IMR-90 (cell line): Measurements from ENCODE around the gene CNKSR3. TPM values are rescaled to one million over a fixed set of nuclear protein-coding genes. Genes with fewer than 3 reads are reported as not detected.

Experiments
- ATAC-seq: fragments of 200-7000 bp; cut with Tn5 transposase; 2 replicates; pipeline ENCODE4 v1.9.1; 2020; ENCODE audit warnings: low read depth, mild to moderate bottlenecking, moderate library complexity
- BruUV-seq: library from RNA; stranded (reverse); fragments of 400-500 nt; replicated peaks from 2 replicates; lab custom pipeline; 2021; lab: Mats Ljungman, UMichigan
- CTCF ChIA-PET: fragments of 300-600 bp; formaldehyde crosslinking; extraction: SDS; loops from one replicate; lab custom pipeline; 2021; ENCODE audit warnings: antibody characterized with exemption; lab: Yijun Ruan, JAX
- POLR2A ChIA-PET: fragments of 300-600 bp; sonication (Branson Sonifier 250); formaldehyde crosslinking; loops from one replicate; lab custom pipeline; 2022; ENCODE audit warnings: antibody characterized with exemption; ENCODE audit not compliant: unreplicated experiment; lab: Charles Lee
- DNase-seq: peaks from one replicate; pipeline ENCODE4 v3.0.0; 2013
- H2AFZ ChIP-seq: replicated peaks from 2 replicates; pipeline ENCODE3; 2013; ENCODE audit warnings: low read length, mild to moderate bottlenecking; ENCODE audit not compliant: poor library complexity
- H2AK5ac ChIP-seq: 2 replicates; pipeline ENCODE4 v1.6.1; 2013; ENCODE audit warnings: low read depth, low read length, inconsistent platforms
- H2AK9ac ChIP-seq: replicated peaks from 2 replicates; pipeline ENCODE3; 2013; ENCODE audit warnings: mild to moderate bottlenecking, low read depth, low read length, moderate library complexity; ENCODE audit not compliant: poor library complexity
- H2BK120ac ChIP-seq: 2 replicates; pipeline ENCODE4 v1.6.1; 2013; ENCODE audit warnings: low read depth, low read length, inconsistent platforms
- H2BK15ac ChIP-seq: 3 replicates; pipeline ENCODE4 v1.6.1; 2013; ENCODE audit warnings: low read depth, low read length, inconsistent platforms
- H2BK20ac ChIP-seq: 2 replicates; pipeline ENCODE4 v1.6.1; 2013; ENCODE audit warnings: low read depth, mild to moderate bottlenecking, inconsistent platforms, low read length, moderate library complexity
- H2BK5ac ChIP-seq: 2 replicates; pipeline ENCODE4 v1.6.1; 2013; ENCODE audit warnings: mild to moderate bottlenecking, low read depth, low read length, inconsistent platforms; ENCODE audit not compliant: poor library complexity, severe bottlenecking
- H3K14ac ChIP-seq: replicated peaks from 2 replicates; pipeline ENCODE4 v1.6.1; 2013; ENCODE audit warnings: low read depth, low read length, inconsistent platforms
- H3K18ac ChIP-seq: 2 replicates; pipeline ENCODE4 v1.6.1; 2013; ENCODE audit warnings: low read depth, low read length, control low read depth
- H3K23ac ChIP-seq: 2 replicates; pipeline ENCODE4 v1.6.1; 2013; ENCODE audit warnings: low read depth, low read length, inconsistent platforms
- H3K27ac ChIP-seq: 2 replicates; pipeline ENCODE4 v1.5.1; 2013; ENCODE audit warnings: mild to moderate bottlenecking, control low read depth, low read length; ENCODE audit not compliant: insufficient read depth
- H3K27me3 ChIP-seq: 2 replicates; pipeline ENCODE4 v1.6.1; 2013; ENCODE audit warnings: low read length; ENCODE audit not compliant: control insufficient read depth, insufficient read depth
- H3K36me3 ChIP-seq: 2 replicates; pipeline ENCODE4 v1.6.1; 2013; ENCODE audit warnings: low read length, mixed read lengths; ENCODE audit not compliant: control insufficient read depth, insufficient read depth
- H3K4ac ChIP-seq: 2 replicates; pipeline ENCODE4 v1.6.1; 2013; ENCODE audit warnings: low read depth, low read length, inconsistent platforms
- H3K4me1 ChIP-seq: 2 replicates; pipeline ENCODE4 v1.6.1; 2013; ENCODE audit warnings: low read length, mixed read lengths; ENCODE audit not compliant: control insufficient read depth, insufficient read depth
- H3K4me2 ChIP-seq: 2 replicates; pipeline ENCODE4 v1.6.1; 2013; ENCODE audit warnings: low read depth, mild to moderate bottlenecking, control low read depth, low read length, moderate library complexity
- H3K4me3 ChIP-seq: 2 replicates; pipeline ENCODE4 v1.5.1; 2013; ENCODE audit warnings: low read depth, mild to moderate bottlenecking, control low read depth, low read length, moderate library complexity; ENCODE audit not compliant: insufficient read depth
- H3K56ac ChIP-seq: 2 replicates; pipeline ENCODE4 v1.6.1; 2013; ENCODE audit warnings: low read length, inconsistent platforms; ENCODE audit not compliant: insufficient read depth; ENCODE audit errors: extremely low read depth
- H3K79me1 ChIP-seq, 2 experiments: 2 replicates each; pipeline ENCODE4 v1.6.1; 2013; ENCODE audit warnings: low read length in 2 of 2, inconsistent platforms in 1 of 2, low read depth in 1 of 2
- H3K9ac ChIP-seq: 2 replicates; pipeline ENCODE4 v1.6.1; 2013; ENCODE audit warnings: low read depth, low read length, control low read depth
- H3K9me1 ChIP-seq: 2 replicates; pipeline ENCODE4 v1.6.1; 2013; ENCODE audit warnings: low read length, inconsistent platforms; ENCODE audit not compliant: insufficient read depth
- H3K9me3 ChIP-seq: 2 replicates; pipeline ENCODE4 v1.6.1; 2013; ENCODE audit warnings: low read length; ENCODE audit not compliant: control insufficient read depth, insufficient read depth
- H4K20me1 ChIP-seq: 2 replicates; pipeline ENCODE4 v1.6.1; 2013; ENCODE audit warnings: low read length, inconsistent platforms; ENCODE audit not compliant: insufficient read depth
- H4K5ac ChIP-seq: 2 replicates; pipeline ENCODE4 v1.6.1; 2013; ENCODE audit warnings: mild to moderate bottlenecking, low read depth, low read length, control low read depth
- H4K8ac ChIP-seq, 2 experiments: 2 replicates each; pipeline ENCODE4 v1.6.1; 2013; ENCODE audit warnings: low read depth in 2 of 2, low read length in 2 of 2, control low read depth in 1 of 2, inconsistent platforms in 1 of 2
- H4K91ac ChIP-seq: 2 replicates; pipeline ENCODE4 v1.6.1; 2013; ENCODE audit warnings: low read depth, low read length, inconsistent platforms; ENCODE audit not compliant: insufficient read depth
- BHLHE40 ChIP-seq: fragments of 150-350 bp; IDR thresholded peaks from 2 replicates; pipeline ENCODE4 v1.6.1; 2016; ENCODE audit warnings: mild to moderate bottlenecking, low read depth, low read length
- POLR2A ChIP-seq: IDR thresholded peaks from 2 replicates; pipeline ENCODE4 v1.6.1; 2012; ENCODE audit warnings: mild to moderate bottlenecking, low read depth, low read length
- RAD21 ChIP-seq: IDR thresholded peaks from 2 replicates; pipeline ENCODE4 v1.6.1; 2012; ENCODE audit warnings: low read length, improper control_type of control experiment
- RFX5 ChIP-seq: IDR thresholded peaks from 2 replicates; pipeline ENCODE4 v1.8.0; 2012; ENCODE audit warnings: low read depth, mild to moderate bottlenecking, low read length, moderate library complexity
- SMC3 ChIP-seq: fragments of 150-350 bp; IDR thresholded peaks from 2 replicates; pipeline ENCODE4 v1.6.1; 2016; ENCODE audit warnings: low read depth, mild to moderate bottlenecking, antibody characterized with exemption, low read length, moderate library complexity
- WGBS, 2 experiments: methylation state at CpG; one replicate each; pipeline versions ENCODE4 v1.1.5 to v1.1.7; 2013; ENCODE audit warnings: missing lambda C conversion rate in 2 of 2; ENCODE audit not compliant: insufficient read length in 1 of 2; ENCODE audit errors: extremely low coverage in 2 of 2; 5-methylcytosine and 5-hydroxymethylcytosine counted together
- dilution Hi-C: fragments of 300-500 bp; cut with HindIII; formaldehyde crosslinking; loops from one replicate; pipeline ENCODE4 v1.14.3; 2018; ENCODE audit warnings: low sequenced_read_pairs; ENCODE audit not compliant: unreplicated experiment
- in situ Hi-C: fragments of 300-500 bp; cut with MboI; formaldehyde crosslinking; loops from 3 replicates; pipeline ENCODE4 v1.14.3; 2019; ENCODE audit warnings: low sequenced_read_pairs, inconsistent platforms, mixed read lengths
- intact Hi-C: fragments of 100-400 bp; cut with micrococcal nuclease; formaldehyde crosslinking; loops from 2 replicates; pipeline ENCODE4 v1.10.0; 2022
- polyA plus RNA-seq, 3 experiments: library from polyadenylated mRNA; depleted of rRNA; stranded (reverse); fragments of >200 nt; gene quantifications; 2 replicates each; pipeline ENCODE4 v1.2.3, GENCODE V29; 2012; ENCODE audit warnings: low replicate concordance in 1 of 3
- total RNA-seq: library from RNA; depleted of rRNA; stranded (reverse); fragments of >200 nt; gene quantifications from 2 replicates; pipeline ENCODE4 v1.2.3, GENCODE V29; 2012
- TF ChIP-seq, protein P1 (sequence below): conservative IDR thresholded peaks from 2 replicates; pipeline ENCODE4 v1.5.1; 2012; ENCODE audit warnings: mild to moderate bottlenecking, low read depth, low read length, improper control_type of control experiment
- TF ChIP-seq, protein P2 (sequence below): fragments of 150-350 bp; IDR thresholded peaks from 2 replicates; pipeline ENCODE4 v1.6.1; 2017; ENCODE audit warnings: mild to moderate bottlenecking, antibody characterized with exemption, low read length, low read depth

CNKSR3 gene
- total and polyA plus RNA-seq, 2 of the 4 experiments (the other 2 are of a cell fraction) = 6.7 to 15.8 TPM

DNA sequence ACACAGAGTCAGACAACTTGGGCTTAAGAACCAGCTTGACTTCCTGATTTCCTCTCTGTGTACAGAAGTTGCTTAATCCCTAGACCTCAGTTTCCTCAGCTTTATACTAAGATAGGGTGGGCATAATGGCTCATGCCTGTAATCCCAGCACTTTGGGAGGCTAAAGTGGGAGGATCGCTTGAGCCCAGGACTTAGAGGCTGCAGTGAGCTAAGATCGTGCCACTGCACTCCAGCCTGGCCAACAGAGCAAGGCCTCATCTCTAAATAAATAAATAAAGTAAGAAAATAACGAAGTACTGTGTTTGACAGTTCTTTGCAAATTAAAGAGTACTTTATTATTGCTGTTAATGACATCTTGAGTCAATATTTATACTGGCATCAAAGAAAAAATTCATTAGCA lies 41.7 kb downstream of the CNKSR3 start:
- no CpG with 5 or more reads among the region's 3 CpGs for WGBS, 2 experiments
- no peak overlapping the region for H3K14ac ChIP-seq
- H3K9me3 ChIP-seq = no peaks in the 10 kb centered on the region; the same call in 1 of the 2 replicates
- H2AFZ ChIP-seq = no peak overlapping the region
- H3K9me1 ChIP-seq = peaks cover 5% of the 10 kb centered on the region; the same call in 1 of the 2 replicates
- ChIA-PET POLR2A (no interaction called here), CTCF (no interaction called here)
- no peak overlapping the region for H2AK9ac ChIP-seq
- no peak overlapping the region for H4K91ac ChIP-seq
- no peak overlapping the region for H4K5ac ChIP-seq
- peaks cover 1% of the 10 kb centered on the region; the same call in 1 of the 2 replicates for H3K4me1 ChIP-seq
- BruUV-seq = no TSS peak
- dilution Hi-C loops = no loop called here
- TF ChIP-seq RFX5 (no peak), RAD21 (no peak), SMC3 (no peak), POLR2A (no peak), BHLHE40 (no peak)
- TF ChIP-seq, protein P1, sequence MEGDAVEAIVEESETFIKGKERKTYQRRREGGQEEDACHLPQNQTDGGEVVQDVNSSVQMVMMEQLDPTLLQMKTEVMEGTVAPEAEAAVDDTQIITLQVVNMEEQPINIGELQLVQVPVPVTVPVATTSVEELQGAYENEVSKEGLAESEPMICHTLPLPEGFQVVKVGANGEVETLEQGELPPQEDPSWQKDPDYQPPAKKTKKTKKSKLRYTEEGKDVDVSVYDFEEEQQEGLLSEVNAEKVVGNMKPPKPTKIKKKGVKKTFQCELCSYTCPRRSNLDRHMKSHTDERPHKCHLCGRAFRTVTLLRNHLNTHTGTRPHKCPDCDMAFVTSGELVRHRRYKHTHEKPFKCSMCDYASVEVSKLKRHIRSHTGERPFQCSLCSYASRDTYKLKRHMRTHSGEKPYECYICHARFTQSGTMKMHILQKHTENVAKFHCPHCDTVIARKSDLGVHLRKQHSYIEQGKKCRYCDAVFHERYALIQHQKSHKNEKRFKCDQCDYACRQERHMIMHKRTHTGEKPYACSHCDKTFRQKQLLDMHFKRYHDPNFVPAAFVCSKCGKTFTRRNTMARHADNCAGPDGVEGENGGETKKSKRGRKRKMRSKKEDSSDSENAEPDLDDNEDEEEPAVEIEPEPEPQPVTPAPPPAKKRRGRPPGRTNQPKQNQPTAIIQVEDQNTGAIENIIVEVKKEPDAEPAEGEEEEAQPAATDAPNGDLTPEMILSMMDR = no peak
- TF ChIP-seq, protein P2, sequence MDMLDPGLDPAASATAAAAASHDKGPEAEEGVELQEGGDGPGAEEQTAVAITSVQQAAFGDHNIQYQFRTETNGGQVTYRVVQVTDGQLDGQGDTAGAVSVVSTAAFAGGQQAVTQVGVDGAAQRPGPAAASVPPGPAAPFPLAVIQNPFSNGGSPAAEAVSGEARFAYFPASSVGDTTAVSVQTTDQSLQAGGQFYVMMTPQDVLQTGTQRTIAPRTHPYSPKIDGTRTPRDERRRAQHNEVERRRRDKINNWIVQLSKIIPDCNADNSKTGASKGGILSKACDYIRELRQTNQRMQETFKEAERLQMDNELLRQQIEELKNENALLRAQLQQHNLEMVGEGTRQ = no peak
- H2BK15ac ChIP-seq = no peak overlapping the region
- H3K23ac ChIP-seq = no peak overlapping the region
- H3K4me2 ChIP-seq = no peak overlapping the region
- H3K4ac ChIP-seq = no peak overlapping the region
- no peak overlapping the region for H3K9ac ChIP-seq
- H3K4me3 ChIP-seq = no peak overlapping the region
- in situ Hi-C loops = no loop called here
- DNase-seq (no peak), ATAC-seq (no peak)
- intact Hi-C loops = no loop called here
- no peak overlapping the region for H2BK5ac ChIP-seq
- no peaks in the 10 kb centered on the region for H4K20me1 ChIP-seq
- H3K27ac ChIP-seq = no peak overlapping the region
- H3K56ac ChIP-seq = no peak overlapping the region
- H2AK5ac ChIP-seq = no peak overlapping the region
- H3K27me3 ChIP-seq = no peaks in the 10 kb centered on the region
- H3K18ac ChIP-seq = no peak overlapping the region
- H2BK20ac ChIP-seq = no peak overlapping the region
- no peak overlapping the region for H4K8ac ChIP-seq
- peaks cover 26 to 64% of the 10 kb centered on the region in 2 experiments for H3K79me1 ChIP-seq
- no peaks in the 10 kb centered on the region for H3K36me3 ChIP-seq
- H2BK120ac ChIP-seq = no peak overlapping the region
